NK-92 treated with Interleukin-12 subunit alpha and Interleukin-12 subunit beta, amount 100 ng/mL, for 24 hours (cell line): ENCODE results near the gene ANK2.

Source experiments
- DNase-seq: peaks from one replicate; lab custom pipeline; 2025; lab: John Stamatoyannopoulos, UW

Gene ANK2

DNA sequence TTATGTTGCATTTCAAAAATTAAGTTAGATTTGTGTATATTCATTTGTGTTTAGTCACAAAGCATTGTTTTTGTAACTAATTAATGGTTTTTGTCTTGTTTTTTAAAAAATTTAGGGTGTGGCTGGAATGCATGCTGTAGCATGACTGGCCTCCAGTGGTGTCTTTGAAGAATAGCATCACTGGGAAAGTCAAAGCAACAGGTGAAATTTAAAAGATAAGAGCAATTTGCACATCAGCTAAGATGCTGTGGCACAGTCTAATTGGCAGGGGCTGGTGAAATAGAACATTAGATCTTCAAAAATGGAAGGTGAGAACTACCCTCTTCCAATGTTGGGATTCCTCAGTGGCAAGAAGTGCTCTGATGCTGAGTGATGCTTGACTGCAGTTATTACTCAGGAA is 45.3 kb downstream of the ANK2 start:
- no peak for DNase-seq

DNA sequence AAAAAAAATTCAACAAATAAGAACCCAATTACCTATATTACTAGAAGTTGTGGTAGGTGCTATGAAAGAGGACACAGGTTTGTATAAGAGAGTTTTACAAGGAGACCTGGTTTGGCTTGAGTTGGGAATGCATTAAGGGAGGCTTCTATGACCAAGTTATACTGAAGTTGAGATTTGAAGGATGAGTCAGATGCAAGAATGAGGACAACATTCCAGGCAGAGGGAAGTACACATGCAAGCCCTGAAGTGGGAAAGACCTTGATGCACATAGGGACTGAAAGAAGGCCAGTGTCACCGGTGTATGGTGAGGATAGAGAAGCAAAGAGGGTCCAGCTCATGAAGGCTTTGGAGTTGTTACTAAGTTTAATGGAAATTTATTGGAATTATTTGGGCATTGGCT is 52.2 kb downstream of the ANK2 start:
- no peak for DNase-seq

DNA sequence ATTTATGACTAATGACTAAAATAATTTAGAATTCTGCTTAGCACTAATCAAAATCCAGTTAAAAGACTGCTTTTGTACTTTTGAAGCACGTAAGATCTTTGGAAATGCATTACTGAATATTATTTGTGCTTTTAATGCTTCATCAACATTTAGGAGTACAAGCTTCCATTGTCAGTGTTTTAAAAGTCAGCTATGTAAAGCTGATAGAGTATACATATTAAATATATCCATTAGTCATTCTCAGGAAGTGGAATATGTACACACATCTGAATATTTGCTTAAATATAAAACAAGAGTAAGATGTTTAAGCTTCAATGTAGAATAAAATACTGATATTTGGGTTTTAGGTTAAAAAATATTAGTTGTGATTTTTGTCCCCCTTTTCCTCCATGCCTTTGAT is 54.1 kb downstream of the ANK2 start:
- no peak for DNase-seq

DNA sequence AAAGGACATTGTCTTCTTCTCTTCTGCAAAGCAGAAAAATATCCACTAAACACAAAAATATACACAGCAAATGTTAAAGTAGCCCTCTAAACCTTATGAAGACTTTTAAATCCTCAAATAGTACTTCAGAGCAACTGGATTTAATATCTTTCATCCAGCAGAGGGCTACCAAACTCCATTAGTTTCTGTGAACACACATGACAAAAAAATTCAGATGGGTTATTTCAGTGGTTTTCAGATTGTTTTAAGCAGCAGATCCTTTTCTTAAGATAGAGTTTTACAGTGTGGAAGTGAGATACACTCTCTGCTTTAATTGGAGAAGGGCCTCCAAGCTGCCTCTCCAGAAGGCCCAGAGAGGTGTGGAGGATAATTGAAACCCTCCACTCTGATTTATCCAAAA is 56.7 kb downstream of the ANK2 start:
- DNase-seq: no peak

DNA sequence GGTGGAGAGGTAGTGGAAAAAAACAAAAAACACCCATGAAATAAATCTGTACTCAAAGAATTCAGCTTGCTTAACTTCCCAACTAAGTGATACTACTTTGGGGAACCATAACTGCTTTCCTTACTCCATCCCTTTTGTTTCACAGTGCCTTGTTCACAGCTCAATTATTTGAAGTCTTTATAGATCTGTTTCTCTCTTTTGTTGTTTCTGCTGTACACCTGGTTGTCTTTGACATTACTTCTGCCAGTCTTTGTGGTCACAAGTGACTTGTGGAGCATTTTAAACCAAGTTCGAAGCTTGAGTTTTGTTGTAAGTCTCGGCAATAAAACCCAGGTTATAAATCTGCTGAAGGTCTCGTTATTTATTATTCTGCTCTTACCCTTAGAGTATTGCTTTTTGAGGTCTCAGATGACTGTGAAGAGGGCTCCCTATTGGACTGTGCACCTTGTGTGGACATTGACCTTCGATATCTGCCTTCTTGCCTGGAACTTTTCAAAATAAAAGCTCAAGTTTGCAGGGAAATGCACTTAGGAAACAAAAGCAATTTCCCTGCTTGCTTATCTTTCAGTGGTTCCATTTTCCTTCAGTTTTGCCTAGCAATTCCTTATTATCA is 59.8 kb downstream of the ANK2 start:
- DNase-seq: no peak

DNA sequence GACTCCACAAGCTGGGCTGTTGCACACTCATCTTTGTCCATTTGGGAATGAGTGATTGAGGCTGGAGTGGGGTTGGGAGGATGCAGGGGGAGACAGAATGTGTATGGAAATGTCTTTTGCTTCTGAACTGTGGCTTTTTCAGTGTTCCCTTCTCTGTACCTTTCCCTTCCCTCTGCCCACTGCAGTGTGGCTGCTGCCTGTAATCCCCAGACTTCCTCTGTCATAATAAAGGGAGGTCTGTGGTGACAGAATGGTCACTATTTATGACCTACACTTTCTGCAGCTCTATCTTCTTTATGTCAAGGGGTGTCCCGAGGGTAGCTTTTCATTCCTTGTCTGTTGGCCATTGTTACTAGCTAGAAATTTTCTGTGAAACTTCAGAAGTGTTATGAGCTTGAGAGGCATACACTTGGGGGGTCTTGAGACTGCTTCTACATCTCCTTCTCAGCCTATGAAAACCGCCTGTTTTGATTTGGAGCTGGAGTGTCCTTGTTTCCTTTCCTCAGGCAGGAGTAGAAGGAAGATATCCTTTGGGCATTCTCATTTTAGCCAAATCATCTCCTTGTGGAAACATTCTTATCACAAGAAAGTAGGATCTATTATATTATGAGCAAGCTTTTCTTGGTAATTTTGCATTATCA is 63.0 kb downstream of the ANK2 start:
- DNase-seq: no peak

DNA sequence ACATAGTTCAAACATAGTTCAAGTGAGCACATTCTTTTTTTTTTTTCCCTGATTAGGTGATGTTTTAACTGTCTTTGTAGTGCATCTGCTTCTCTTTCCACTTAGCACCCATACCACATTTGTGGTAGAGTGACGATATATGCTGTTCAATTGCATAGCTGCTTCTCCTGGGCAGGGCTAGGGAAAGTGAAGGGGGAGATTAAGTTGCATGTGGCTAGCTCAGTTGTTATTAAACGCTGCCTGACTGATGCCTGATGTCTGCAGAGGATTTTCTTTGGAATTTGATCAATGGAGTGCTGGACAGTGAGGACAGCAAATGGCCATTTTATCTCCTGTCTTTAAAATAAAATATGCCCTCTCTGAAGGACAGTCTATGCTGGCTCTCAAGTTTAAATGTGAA is 63.7 kb downstream of the ANK2 start:
- no peak for DNase-seq

DNA sequence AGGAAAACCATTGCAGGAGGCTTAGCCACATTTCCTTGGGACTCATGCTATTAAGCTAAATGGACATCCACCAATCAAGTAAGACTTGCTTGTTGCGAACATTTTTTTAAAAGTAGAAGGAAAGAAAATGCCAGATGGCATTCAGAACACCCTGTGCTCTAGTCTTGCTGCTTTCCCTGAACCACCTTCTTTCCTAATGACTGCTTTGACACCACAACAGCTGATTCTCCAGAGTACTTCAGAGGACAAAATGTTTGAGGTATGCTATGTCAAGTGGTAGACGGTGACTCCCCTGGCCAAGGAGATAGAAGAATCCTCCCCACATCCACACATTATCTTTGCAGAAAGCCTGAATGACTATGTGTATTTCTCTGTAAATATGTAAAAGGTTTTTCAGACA is 65.4 kb downstream of the ANK2 start:
- no peak for DNase-seq

DNA sequence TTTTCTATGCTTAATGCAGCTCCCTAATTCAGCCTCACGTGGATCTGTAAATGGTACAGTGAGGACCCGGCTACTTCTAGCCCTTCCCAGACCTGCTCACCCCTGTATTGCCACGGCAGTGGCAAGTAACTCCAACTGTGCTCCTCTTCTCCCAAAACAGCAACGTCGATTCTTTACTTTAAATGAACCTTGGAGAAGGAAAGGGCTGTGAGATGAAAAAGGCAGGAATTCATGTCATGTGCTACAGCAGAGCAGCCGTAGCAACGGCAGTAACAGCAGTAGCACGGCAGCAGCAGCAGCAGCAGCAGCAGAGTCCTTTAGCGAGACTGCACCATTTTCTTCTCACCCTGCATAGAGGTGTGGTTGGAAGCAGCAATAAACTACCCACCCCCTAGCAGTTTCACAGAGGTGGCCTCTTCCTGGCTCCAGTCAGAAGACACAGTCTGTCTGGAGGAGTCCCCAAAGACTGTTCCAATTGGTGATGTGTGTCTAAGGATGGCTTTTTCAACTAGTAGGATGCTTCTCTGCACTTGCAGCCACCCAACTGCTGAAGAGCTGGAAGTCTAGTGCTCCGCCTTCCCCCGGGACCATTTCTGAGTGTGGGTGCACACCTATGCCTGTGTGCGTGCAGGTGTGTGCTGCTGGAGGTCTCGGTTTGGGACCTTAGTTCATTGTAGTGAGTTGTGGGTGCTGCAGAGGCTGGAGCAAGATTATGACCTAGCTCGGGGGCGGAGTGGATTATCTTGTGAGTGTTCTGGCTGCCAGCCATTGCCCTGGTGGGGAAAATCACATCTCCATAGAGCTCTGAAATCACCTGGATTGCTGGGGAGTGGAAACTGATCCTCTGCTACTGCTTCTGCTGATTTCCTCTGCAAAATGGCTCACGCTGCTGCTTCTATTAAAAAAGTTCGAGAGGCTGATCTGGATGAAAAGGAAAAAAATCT is 67.2 kb downstream of the ANK2 start:
- DNase-seq: no peak

DNA sequence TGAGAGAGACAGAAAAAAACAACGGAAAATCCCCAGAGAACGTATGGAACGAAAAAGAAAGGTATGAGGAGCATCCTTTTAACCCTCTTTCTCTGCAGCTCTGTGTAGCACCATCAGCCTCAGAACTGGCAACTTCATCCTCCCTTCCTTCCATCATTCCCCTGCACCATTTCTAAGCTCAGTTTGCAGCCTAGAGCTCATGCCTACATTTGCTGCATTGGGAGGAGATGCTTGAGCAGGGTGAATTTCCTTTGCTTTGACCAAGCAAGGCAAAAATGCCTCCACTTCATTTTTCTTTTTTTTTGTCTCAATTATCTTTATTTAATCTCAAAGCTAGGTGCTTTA is 67.9 kb downstream of the ANK2 start:
- DNase-seq: no peak

DNA sequence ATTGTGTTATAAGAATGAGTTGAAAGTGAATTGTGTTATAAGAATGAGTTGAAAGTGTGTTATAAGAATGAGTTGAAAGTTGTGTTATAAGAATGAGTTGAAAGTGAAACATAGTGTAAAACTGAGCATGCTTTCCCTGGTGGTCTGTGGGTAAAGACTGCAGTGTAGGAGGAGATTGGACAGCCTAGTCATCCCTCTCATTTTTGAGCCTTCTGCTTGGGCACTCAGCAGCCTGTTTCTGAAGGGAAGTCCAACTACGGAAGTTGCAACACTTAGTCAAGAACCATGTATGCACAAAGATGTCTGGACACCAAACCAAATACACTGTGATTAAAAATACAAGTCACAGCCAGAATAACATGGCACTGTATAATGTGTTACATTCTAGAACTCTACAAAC is 72.6 kb downstream of the ANK2 start:
- DNase-seq: no peak

DNA sequence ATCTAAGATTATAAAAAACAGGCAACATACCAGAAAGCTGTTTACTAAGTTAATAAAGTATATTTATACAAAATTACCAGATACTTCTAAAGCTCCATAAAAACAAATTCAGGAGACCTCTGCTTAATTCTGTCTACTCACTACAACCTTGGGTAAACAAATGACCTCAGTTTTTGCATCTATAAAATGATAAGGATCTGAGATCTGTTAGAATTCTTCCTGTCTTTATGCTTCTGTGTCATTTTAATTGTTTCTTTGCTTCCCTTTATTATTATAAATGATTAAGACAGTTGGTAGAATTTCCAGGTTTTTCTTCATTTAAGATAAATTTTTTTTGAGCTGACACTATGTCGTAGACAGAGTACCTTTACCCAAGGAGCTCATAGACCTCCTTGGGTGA is 76.0 kb downstream of the ANK2 start:
- no peak for DNase-seq

DNA sequence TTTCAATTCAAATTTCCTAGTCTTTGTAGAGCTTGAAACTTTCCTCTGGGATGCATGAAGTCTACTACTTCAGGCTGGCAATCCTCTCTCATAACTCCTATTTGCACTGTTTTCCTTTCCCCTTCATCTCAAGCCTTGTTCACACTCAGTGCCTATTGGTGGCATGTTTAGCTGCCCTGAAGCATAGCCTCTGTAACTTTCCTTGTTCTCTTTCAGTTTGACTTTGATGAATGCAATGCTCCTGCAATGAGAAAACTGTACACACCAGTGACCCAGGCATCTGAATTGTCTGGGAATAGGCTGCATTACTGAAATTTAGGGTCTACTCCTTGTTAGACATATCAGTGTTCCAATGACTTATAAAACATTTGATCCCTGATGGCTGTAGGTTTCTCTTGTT is 81.7 kb downstream of the ANK2 start:
- DNase-seq: no peak

DNA sequence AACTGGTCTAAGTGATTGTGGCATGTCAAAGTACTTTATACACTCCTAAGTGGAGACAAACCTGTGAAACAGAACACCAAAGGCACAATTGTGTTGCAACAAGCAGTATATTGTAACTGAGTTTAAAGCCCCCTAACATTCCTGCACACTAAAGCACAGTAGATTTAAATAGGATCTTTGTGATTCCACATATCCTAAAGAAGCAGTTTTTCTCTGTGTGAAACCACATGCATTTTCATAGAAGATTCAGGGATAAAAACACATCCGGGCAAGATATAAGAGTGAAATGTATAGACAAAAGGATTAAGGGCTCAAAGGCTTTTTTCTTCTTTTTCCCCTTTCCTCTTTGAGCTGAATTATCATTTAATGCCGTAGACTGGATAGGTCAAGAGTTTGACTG is 82.2 kb downstream of the ANK2 start:
- DNase-seq: no peak

DNA sequence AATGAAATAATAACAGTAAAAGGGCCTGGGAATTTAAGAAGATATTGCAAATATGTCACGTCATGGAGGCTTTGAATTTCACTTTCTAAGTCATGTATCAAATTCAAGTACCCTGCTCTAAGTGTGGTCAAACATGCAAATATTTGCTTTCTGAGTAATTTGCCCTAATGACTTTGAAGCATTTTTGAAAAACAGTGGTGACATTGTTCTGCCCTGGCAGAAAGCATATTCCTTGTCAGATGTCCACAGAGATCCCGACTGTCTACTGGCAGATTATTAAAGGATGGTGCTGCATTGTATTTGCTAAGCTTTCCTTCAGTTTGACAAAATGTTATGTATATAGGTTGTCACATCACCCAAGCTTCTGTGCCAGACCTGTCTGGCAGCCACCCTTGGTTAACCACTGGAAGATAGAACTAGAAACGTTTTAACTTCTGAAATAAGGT is 92.5 kb downstream of the ANK2 start:
- DNase-seq: no peak

DNA sequence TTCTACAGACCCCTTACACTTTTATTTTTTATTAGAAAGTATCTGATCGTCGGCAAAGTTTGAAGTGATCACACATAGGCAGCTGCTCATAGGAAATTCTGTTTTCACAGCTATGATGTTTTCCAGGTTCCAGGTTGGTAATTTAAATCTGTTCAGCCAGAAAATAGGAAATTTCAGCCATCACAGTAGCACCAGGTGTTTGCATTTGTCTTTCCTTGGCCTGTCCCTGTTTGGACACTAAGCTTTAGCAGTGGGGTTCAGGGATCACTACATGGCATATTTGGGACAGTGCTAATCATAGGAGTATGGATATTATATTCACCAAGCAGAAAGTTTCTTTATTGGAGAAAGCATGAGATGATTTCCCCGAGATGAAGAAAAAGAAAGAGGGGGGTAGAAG is 92.9 kb downstream of the ANK2 start:
- no peak for DNase-seq

DNA sequence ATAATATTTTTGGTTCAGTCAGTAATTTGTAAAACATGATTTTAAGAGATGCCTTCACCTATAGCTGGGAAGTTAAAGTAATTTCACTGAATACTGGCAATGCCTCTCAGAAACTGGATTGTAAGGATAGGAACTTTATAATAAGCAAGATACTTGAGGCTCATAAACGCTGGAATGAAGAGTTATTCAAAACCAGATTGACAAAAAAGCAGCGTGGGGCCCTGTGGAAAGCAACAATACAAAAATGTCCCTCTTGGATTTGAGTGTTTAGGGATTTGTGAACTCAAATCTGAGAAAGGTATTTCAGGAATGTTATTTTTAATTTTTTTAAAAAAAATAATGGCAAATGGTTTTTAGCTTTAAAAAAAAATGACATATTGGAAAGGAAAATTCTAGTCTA is 94.6 kb downstream of the ANK2 start:
- no peak for DNase-seq

DNA sequence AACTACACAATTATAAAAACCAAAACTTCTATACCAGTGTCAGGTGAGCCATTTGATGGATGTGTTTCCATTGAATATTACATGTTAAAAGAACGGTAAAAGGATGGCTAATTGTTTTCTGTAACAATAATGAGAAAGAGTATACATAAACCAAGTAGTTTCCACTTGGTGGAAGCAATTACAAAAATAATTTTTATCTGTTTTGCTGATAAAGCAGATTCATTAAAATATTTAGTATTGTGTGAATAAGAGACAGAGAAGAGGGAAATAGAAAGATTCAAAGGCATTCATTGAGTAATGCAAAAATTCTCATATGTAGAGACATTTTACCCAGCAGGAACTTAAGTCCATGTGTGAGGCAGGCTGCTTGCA is 95.7 kb downstream of the ANK2 start:
- no peak for DNase-seq

DNA sequence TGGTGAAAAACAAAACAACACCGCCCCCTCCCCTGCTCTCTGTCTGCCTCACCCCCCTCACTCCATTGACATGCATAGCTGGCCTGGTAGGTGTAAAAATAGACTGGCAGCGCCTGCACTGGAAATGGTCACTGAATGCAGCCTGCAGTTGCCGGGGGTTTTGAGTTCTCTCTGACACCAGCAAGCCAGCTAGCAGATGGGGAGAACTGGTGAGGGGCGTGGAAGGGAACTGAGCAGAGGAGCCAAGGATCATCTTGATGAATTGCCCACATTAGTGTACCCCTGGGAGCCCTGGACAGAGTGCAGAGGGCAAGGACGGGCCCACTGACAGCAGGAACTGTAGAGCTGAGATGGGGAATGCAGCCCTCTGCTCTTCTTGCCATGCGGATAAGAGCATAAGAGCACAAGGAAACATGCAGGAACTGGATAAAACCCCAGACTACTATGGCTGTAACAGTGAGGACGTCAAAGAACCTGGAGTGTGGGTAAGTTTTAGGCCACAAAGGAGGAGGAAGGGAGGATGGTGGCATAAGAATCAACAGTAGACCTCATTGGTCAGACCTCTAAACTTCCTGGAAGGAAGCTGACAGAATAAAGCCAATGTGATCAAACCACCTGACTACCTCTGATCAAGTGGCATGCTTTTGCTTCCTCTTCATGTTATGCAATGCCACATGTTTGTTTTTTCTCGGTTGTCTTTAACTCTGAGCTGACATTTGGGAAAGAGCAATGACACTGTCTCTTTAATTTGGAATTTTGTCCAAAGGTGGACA is 96.3 kb downstream of the ANK2 start:
- no peak for DNase-seq

DNA sequence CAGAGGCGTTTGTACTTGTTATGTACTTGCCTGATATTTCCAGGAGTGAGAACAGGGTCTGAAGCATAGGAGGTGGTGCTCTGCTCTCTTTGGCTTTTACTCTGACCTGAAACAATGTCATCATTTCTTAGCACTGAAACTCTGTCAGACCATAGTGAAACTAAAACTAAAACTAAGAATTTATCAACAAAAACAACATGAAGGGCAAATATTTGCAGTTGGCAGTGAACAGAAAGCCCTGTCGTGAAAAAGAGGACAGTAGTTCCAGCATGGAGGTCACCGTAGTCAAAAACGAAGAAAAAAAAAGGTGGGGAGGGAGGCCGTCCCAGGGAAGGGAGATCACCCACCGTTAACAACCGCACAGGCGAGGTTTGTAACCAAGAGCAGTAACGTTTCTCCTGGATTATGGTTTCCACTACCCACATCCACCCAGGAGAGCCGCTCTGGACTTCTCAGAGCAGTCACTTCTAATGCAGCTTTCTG is 97.5 kb downstream of the ANK2 start:
- no peak for DNase-seq

DNA sequence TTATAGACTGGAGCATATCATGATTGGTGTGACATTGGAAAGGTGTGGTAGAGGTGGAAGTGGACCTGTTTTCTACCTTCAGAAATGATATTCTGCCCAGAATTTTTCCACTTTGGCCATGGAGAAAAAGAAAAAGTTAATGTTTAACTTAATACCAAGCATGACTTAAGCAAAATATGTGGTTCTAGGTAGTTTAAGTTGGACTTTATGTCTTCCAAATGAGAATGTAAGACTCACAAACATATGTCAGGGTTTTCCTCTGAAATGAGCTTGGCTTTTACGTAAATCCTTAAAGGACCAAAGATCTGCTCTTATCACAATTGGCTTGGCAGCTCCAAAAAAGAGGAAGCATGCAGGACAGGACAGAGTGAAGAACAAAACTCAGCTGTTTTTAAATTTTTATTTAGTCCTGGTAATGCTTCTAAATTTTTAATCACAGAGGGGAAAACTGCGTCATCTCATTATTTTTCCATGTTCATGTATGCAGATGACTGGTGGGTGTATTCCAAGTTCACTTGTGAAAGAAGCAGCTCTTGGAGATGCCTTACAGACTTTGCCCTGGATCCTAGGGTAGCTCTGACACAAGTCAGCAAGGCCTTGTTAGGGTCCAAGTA is 98.2 kb downstream of the ANK2 start:
- DNase-seq: no peak

DNA sequence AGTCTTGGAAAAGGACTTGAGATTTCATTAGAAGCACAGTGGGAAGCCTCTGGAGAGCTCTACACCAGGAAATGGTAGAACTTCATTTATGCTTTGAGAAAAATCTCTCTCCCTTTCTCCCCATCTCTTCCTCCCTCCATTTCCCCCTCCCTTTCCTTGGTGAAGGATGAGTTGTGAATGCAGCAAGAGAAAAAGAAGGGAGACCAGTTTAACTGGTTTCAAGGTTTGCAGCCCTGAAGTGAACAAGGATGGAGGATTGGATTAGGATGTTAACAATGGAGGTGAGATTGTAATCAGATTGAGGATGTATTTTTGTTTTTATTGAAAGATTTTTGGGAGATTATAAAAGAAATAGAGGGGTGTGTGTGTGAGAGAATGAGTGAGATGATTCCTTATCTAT is 99.5 kb downstream of the ANK2 start:
- DNase-seq: no peak
